HepG2 (cell line): ENCODE data around the gene TNFRSF21. TPM values are rescaled to one million over a fixed set of nuclear protein-coding genes. Genes with fewer than 3 reads are reported as not detected.

ENCODE experiments used
- ATF2 ChIP-seq: sonication (generic); formaldehyde crosslinking; IDR thresholded peaks from 2 replicates; pipeline ENCODE4 v1.4.0; 2020; ENCODE audit warnings: missing genetic modification reagents
- ATF4 ChIP-seq, 2 experiments: fragments of 450-650 bp in 1 of 2; sonication (generic) in 1 of 2; formaldehyde crosslinking; IDR thresholded peaks; 2 replicates each; pipeline versions ENCODE4 v1.5.0 to v1.8.0; 2020 to 2022; ENCODE audit warnings: mild to moderate bottlenecking in 1 of 2, missing genetic modification reagents in 1 of 2
- ATF7 ChIP-seq, 2 experiments: fragments of 450-650 bp in 1 of 2; sonication (generic) in 1 of 2; formaldehyde crosslinking in 1 of 2; IDR thresholded peaks; 2 replicates each; pipeline versions ENCODE4 v1.4.0 to v1.6.1; 2016 to 2020; ENCODE audit warnings: antibody characterized with exemption in 1 of 2, mild to moderate bottlenecking in 1 of 2, missing genetic modification reagents in 1 of 2
- DPF2 ChIP-seq: sonication (generic); formaldehyde crosslinking; IDR thresholded peaks from 2 replicates; pipeline ENCODE4 v1.4.0; 2020; ENCODE audit warnings: mild to moderate bottlenecking, low read depth, missing genetic modification reagents, borderline replicate concordance
- FOXO1 ChIP-seq: sonication (generic); formaldehyde crosslinking; IDR thresholded peaks from 2 replicates; pipeline ENCODE4 v1.4.0; 2020; ENCODE audit warnings: missing genetic modification reagents
- HBP1 ChIP-seq: IDR thresholded peaks from 2 replicates; pipeline ENCODE4 v1.6.1; 2016; ENCODE audit warnings: low read depth, control low read depth
- HNF4A ChIP-seq: sonication (generic); formaldehyde crosslinking; IDR thresholded peaks from 2 replicates; pipeline ENCODE4 v1.4.0; 2020; ENCODE audit warnings: missing genetic modification reagents
- IRF2 ChIP-seq: IDR thresholded peaks from 2 replicates; pipeline ENCODE4 v1.6.1; 2018; ENCODE audit warnings: missing genetic modification reagents, missing compliant biosample characterization
- JUN ChIP-seq: sonication (generic); formaldehyde crosslinking; IDR thresholded peaks from 2 replicates; pipeline ENCODE4 v1.4.0; 2020; ENCODE audit warnings: mild to moderate bottlenecking, missing genetic modification reagents
- PAXIP1 ChIP-seq: sonication (generic); formaldehyde crosslinking; conservative IDR thresholded peaks from 2 replicates; pipeline ENCODE4 v1.4.0; 2020; ENCODE audit warnings: mild to moderate bottlenecking, missing genetic modification reagents, moderate library complexity
- PPARG ChIP-seq: conservative IDR thresholded peaks from 2 replicates; pipeline ENCODE4 v1.6.1; 2016; ENCODE audit warnings: missing biosample characterization, missing genetic modification reagents
- REL ChIP-seq: sonication (generic); formaldehyde crosslinking; conservative IDR thresholded peaks from 2 replicates; pipeline ENCODE4 v1.8.0; 2022; ENCODE audit warnings: mild to moderate bottlenecking, missing genetic modification reagents, moderate library complexity
- TBL1XR1 ChIP-seq: fragments of 150-350 bp; IDR thresholded peaks from 2 replicates; pipeline ENCODE4 v1.6.1; 2014; ENCODE audit warnings: borderline replicate concordance, low read length; ENCODE audit not compliant: partially characterized antibody
- THRA ChIP-seq: sonication (generic); formaldehyde crosslinking; IDR thresholded peaks from 2 replicates; pipeline ENCODE4 v1.4.0; 2020; ENCODE audit warnings: missing genetic modification reagents, borderline replicate concordance
- ZEB1 ChIP-seq: IDR thresholded peaks from 2 replicates; pipeline ENCODE4 v1.6.1; 2012; ENCODE audit warnings: mild to moderate bottlenecking, low read depth, inconsistent platforms; ENCODE audit not compliant: insufficient replicate concordance
- ZNF331 ChIP-seq: sonication (generic); formaldehyde crosslinking; IDR thresholded peaks from 2 replicates; pipeline ENCODE4 v1.4.0; 2020; ENCODE audit warnings: missing genetic modification reagents
- ZNF362 ChIP-seq: sonication (generic); formaldehyde crosslinking; IDR thresholded peaks from 2 replicates; pipeline ENCODE4 v1.4.0; 2020; ENCODE audit warnings: missing genetic modification reagents, mild to moderate bottlenecking, borderline replicate concordance
- polyA plus RNA-seq, 8 experiments: library from polyadenylated mRNA; depleted of rRNA in 3 of 8; stranded (reverse) in 7 of 8; unstranded in 1 of 8; fragments of >200 nt; fragmentation: Illumina TruSeq in 4 of 8; extraction: Trizol in 4 of 8; gene quantifications; 2 replicates each; pipeline versions ENCODE4 v1.2.1 to v1.2.3, GENCODE V29; 2011 to 2016; ENCODE audit warnings: low read depth in 4 of 8, missing spikeins in 1 of 8, mixed read lengths in 1 of 8; ENCODE audit not compliant: insufficient read depth in 1 of 8
- total RNA-seq, 5 experiments: library from RNA; depleted of rRNA; stranded (reverse); fragments of >200 nt; fragmentation: Illumina TruSeq; extraction: Trizol; gene quantifications; 2 replicates each; pipeline ENCODE4 v1.2.3, GENCODE V29; 2016; ENCODE audit warnings: low read depth in 1 of 5

Gene TNFRSF21
- total and polyA plus RNA-seq, 2 of the 13 experiments (the other 11 are each of a cell fraction or from before 2014, with no cell fraction given): 24.8 to 46.3 TPM

- peak; percentile 36; the same call in 1 of the 2 replicates for TF ChIP-seq ZNF362 (CRISPR knock-in tag)
- TF ChIP-seq HBP1 (CRISPR knock-in tag): no peak
- TF ChIP-seq PPARG (CRISPR knock-in tag): peak; percentile 99
- peak; percentile 56 for TF ChIP-seq HNF4A
- peak; percentile 73 for TF ChIP-seq TBL1XR1
- peak; percentile 52; the same call in 1 of the 2 replicates for TF ChIP-seq ZNF331 (CRISPR knock-in tag)
- peak; percentile 72 for TF ChIP-seq PAXIP1 (CRISPR knock-in tag)
- TF ChIP-seq JUN (CRISPR knock-in tag): peak; percentile 95
- TF ChIP-seq THRA (CRISPR knock-in tag): peak; percentile 29; the same call in 1 of the 2 replicates
- TF ChIP-seq IRF2 (CRISPR knock-in tag): peak; percentile 42; the same call in 1 of the 2 replicates
- peak; percentile 33; the same call in 1 of the 2 replicates for TF ChIP-seq ATF2 (CRISPR knock-in tag)
- TF ChIP-seq ZEB1: peak; percentile 100
- TF ChIP-seq FOXO1 (CRISPR knock-in tag): 0 out of 2 replicates have a peak, but pooled peaks have one; percentile 26
- 0 out of 4 replicates have a peak, but pooled peaks of 1 of the 2 experiments have one; percentile 30 for TF ChIP-seq ATF4 (CRISPR knock-in tag; IDR thresholded peaks at IDR 0.05)
- TF ChIP-seq REL (CRISPR knock-in tag): no peak
- TF ChIP-seq ATF7 (IDR thresholded peaks at IDR 0.05): peak; percentile 47; the same call in 1 of the 2 replicates
- no peak for TF ChIP-seq ATF7 (CRISPR knock-in tag; IDR thresholded peaks at IDR 0.05)
- 0 out of 2 replicates have a peak, but pooled peaks have one; percentile 15 for TF ChIP-seq DPF2 (CRISPR knock-in tag)
Observed at GRCh38 chr6:47188588-47189021, 121.1 kb downstream of the TNFRSF21 start (continued).
